Mucosa of rectum (tissue), 2 donors: ENCODE results near the gene PIAS2.
"Not testable (repeated sequence)": the region's sequence is repeated elsewhere in the genome, so short reads cannot be mapped to it uniquely, and the experiment has no call there.

Source experiments
- H3K27ac ChIP-seq, 2 donors: one replicate each; pipeline ENCODE4 v1.7.0; 2013; ENCODE audit warnings: inconsistent platforms in 2 of 2, low read depth in 2 of 2, low read length in 2 of 2
- H3K27me3 ChIP-seq, 2 donors: one replicate each; pipeline ENCODE4 v1.7.0; 2013; ENCODE audit warnings: low read length in 2 of 2; ENCODE audit not compliant: control insufficient read depth in 2 of 2, insufficient read depth in 2 of 2
- H3K36me3 ChIP-seq, 2 donors: one replicate each; pipeline ENCODE4 v1.7.0; 2013; ENCODE audit warnings: low read length in 2 of 2; ENCODE audit not compliant: control insufficient read depth in 2 of 2, insufficient read depth in 2 of 2
- H3K4me1 ChIP-seq, 2 donors: one replicate each; pipeline ENCODE4 v1.7.0; 2013; ENCODE audit warnings: low read length in 2 of 2, mild to moderate bottlenecking in 1 of 2; ENCODE audit not compliant: control insufficient read depth in 2 of 2, insufficient read depth in 2 of 2
- H3K4me3 ChIP-seq, 2 donors: one replicate each; pipeline ENCODE4 v1.7.0; 2013; ENCODE audit warnings: low read length in 2 of 2
- H3K9ac ChIP-seq, 2 donors: one replicate each; pipeline ENCODE4 v1.7.0; 2013; ENCODE audit warnings: low read length in 2 of 2, low read depth in 1 of 2, mild to moderate bottlenecking in 1 of 2
- H3K9me3 ChIP-seq, 2 donors: one replicate each; pipeline ENCODE4 v1.7.0; 2013; ENCODE audit warnings: low read length in 2 of 2; ENCODE audit not compliant: control insufficient read depth in 2 of 2
- donor health status: healthy.
- donor health status: Normal muscosa, but diverticular disease.

Gene PIAS2

GRCh38 chr18:46814399-46814798 is 102.9 kb downstream of the PIAS2 start:
- no peak overlapping the region for H3K27ac ChIP-seq
- no peaks in the 10 kb centered on the region for H3K36me3 ChIP-seq
- no peaks in the 10 kb centered on the region for H3K9me3 ChIP-seq
- no peak overlapping the region for H3K9ac ChIP-seq
- no peak overlapping the region for H3K4me3 ChIP-seq
- H3K4me1 ChIP-seq = no peaks in the 10 kb centered on the region
- H3K27me3 ChIP-seq = no peaks in the 10 kb centered on the region

DNA sequence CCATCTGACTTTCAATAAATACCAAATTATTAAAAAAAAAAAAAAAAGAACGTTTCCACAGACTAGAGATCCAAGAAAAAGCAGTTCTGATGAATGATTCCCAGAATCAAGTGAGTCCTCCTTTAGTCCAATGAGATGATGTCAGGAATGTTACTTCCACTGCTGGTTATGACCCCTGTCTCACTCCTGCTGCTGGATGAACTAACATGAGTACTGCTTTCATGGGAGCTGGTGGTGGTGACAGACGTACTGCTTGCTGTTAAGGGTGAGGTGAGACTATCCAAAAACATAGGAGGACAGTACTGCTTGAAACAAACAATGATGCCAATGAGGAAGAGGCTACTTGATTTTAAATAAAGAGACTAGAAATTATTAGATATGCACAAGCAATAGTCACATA is 105.0 kb downstream of the PIAS2 start:
- Histone ChIP-seq H3K9ac (no peak overlapping the region), H3K36me3 (no peaks in the 10 kb centered on the region), H3K27me3 (no peaks in the 10 kb centered on the region), H3K4me1 (no peaks in the 10 kb centered on the region), H3K4me3 (no peak overlapping the region), H3K27ac (no peak overlapping the region), H3K9me3 (no peaks in the 10 kb centered on the region)

GRCh38 chr18:46810481-46811000 is 106.8 kb downstream of the PIAS2 start:
- H3K36me3 ChIP-seq = no peaks in the 10 kb centered on the region
- H3K9ac ChIP-seq = no peak overlapping the region
- H3K27me3 ChIP-seq = no peaks in the 10 kb centered on the region
- H3K4me3 ChIP-seq = no peak overlapping the region
- no peaks in the 10 kb centered on the region for H3K9me3 ChIP-seq
- no peak overlapping the region for H3K27ac ChIP-seq
- no peaks in the 10 kb centered on the region for H3K4me1 ChIP-seq

DNA sequence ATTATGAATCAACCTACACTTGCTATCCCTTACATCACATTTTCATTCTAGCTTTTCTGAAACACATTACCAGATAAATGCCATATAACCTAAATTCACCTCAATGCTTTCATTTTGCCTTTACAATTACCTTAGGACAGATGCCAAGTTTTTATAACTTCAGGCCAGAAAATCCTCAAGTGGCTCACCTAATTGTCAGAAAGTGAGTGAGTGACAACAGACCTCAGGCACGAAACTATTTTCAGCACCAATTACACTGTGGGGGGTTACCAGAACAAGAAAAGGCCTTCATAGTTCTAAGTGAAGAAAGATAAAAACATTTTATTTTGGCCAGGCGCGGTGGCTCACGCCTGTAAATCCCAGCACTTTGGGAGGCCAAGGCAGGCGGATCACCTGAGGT is 108.2 kb downstream of the PIAS2 start:
- H3K36me3 ChIP-seq = no peaks in the 10 kb centered on the region
- H3K9ac ChIP-seq = no peak overlapping the region
- no peak overlapping the region for H3K27ac ChIP-seq
- H3K27me3 ChIP-seq = no peaks in the 10 kb centered on the region
- H3K4me1 ChIP-seq = no peaks in the 10 kb centered on the region
- no peaks in the 10 kb centered on the region for H3K9me3 ChIP-seq
- H3K4me3 ChIP-seq = no peak overlapping the region

GRCh38 chr18:46795945-46796344 is 121.4 kb downstream of the PIAS2 start:
- not testable (repeated sequence) for H3K4me3 ChIP-seq, H3K27ac ChIP-seq, H3K9me3 ChIP-seq, H3K9ac ChIP-seq, H3K36me3 ChIP-seq, H3K4me1 ChIP-seq, H3K27me3 ChIP-seq

- H3K9me3 ChIP-seq = peaks cover 0 to 3% of the 10 kb centered on the region in 2 donors
- H3K9ac ChIP-seq = no peak overlapping the region
- no peaks in the 10 kb centered on the region for H3K4me1 ChIP-seq
- H3K36me3 ChIP-seq = no peaks in the 10 kb centered on the region
- no peak overlapping the region for H3K4me3 ChIP-seq
- no peaks in the 10 kb centered on the region for H3K27me3 ChIP-seq
- H3K27ac ChIP-seq = no peak overlapping the region
Measured at GRCh38 chr18:46794607-46795006, 122.7 kb downstream of the PIAS2 start.

- Histone ChIP-seq H3K4me3 (no peak overlapping the region), H3K27ac (no peak overlapping the region), H3K4me1 (no peaks in the 10 kb centered on the region), H3K9me3 (peaks cover 0 to 3% of the 10 kb centered on the region in 2 donors), H3K27me3 (no peaks in the 10 kb centered on the region), H3K9ac (no peak overlapping the region), H3K36me3 (no peaks in the 10 kb centered on the region)
Measured at GRCh38 chr18:46793565-46793964, 123.7 kb downstream of the PIAS2 start.

DNA sequence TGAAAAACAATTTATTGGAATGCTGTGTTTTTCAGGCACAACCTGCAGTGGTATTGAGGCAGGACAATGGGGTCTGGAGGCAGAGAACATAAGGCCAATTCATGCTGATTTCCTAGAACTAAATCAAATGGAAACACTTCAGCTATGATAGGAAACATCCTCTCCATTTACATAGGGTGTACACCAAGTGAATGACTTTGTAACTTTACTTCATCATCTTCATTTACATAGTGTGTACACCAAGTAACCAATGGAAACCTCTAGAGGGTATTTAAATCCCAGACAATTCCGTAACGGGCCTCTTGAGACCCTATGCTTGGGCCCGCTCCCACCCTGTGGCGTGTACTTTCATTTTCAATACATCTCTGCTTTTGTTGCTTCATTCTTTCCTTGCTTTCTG is 128.2 kb downstream of the PIAS2 start:
- H3K27ac ChIP-seq = no peak overlapping the region
- H3K9ac ChIP-seq = no peak overlapping the region
- no peak overlapping the region for H3K4me3 ChIP-seq
- H3K4me1 ChIP-seq = no peaks in the 10 kb centered on the region
- H3K36me3 ChIP-seq = no peaks in the 10 kb centered on the region
- peaks cover 0 to 3% of the 10 kb centered on the region in 2 donors for H3K9me3 ChIP-seq
- H3K27me3 ChIP-seq = no peaks in the 10 kb centered on the region

GRCh38 chr18:46787674-46788073 is 129.6 kb downstream of the PIAS2 start:
- H3K36me3 ChIP-seq = no peaks in the 10 kb centered on the region
- no peak overlapping the region for H3K4me3 ChIP-seq
- H3K27ac ChIP-seq = no peak overlapping the region
- H3K9ac ChIP-seq = no peak overlapping the region
- H3K27me3 ChIP-seq = no peaks in the 10 kb centered on the region
- H3K9me3 ChIP-seq = peaks cover 0 to 3% of the 10 kb centered on the region in 2 donors
- H3K4me1 ChIP-seq = no peaks in the 10 kb centered on the region

GRCh38 chr18:46772357-46772756 is 144.9 kb downstream of the PIAS2 start:
- Histone ChIP-seq H3K9ac (no peak overlapping the region), H3K4me1 (no peaks in the 10 kb centered on the region), H3K36me3 (no peaks in the 10 kb centered on the region), H3K4me3 (no peak overlapping the region), H3K27me3 (no peaks in the 10 kb centered on the region), H3K27ac (no peak overlapping the region), H3K9me3 (no peaks in the 10 kb centered on the region)

DNA sequence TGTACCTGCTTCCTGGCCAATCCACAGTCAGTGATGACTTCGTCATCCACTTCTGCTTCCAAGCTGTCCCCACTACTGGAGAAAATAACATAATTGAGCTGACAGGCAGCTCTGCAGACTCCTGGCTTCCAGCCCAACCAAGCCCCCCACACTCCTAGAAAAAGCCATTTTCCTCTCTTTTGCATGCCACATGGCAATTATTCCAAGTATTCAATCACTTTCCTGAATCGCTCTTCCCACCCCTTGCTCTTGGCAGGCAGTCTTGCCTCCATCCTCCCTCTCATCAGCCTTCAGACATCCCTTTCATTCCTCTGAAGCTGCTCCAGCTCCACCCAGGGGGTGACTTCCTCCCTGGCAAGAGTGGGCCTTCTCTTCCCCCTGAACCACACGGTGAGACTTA is 146.2 kb downstream of the PIAS2 start:
- no peak overlapping the region for H3K9ac ChIP-seq
- no peaks in the 10 kb centered on the region for H3K4me1 ChIP-seq
- H3K4me3 ChIP-seq = no peak overlapping the region
- H3K27ac ChIP-seq = no peak overlapping the region
- no peaks in the 10 kb centered on the region for H3K9me3 ChIP-seq
- H3K27me3 ChIP-seq = no peaks in the 10 kb centered on the region
- H3K36me3 ChIP-seq = no peaks in the 10 kb centered on the region
